ENCODE results near the gene DOCK2.
"Not testable (repeated sequence)": the region's sequence is repeated elsewhere in the genome, so short reads cannot be mapped to it uniquely, and the experiment has no call there.

DOCK2 gene

DNA sequence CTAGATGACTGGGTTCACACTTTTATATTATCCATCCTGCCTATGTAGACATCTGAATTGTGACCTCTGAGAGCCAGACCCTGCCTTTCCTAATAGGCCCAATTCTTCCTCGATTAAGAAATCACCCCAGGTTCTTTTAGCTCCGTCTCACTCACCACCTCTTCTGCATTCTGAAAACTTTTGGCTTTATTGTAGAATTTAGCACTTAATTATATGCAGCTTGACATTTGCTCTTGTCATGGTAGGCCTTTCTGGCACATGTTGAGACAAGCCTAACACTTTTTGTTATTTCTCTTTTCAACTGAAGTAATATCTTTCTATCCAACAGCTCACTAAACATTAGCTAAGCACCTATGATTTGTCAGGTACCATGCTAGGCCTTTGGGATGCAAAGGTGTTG is 180.0 kb downstream of the DOCK2 start:
- no peak for DNase-seq (ENCODE audit: low read depth)

DNA sequence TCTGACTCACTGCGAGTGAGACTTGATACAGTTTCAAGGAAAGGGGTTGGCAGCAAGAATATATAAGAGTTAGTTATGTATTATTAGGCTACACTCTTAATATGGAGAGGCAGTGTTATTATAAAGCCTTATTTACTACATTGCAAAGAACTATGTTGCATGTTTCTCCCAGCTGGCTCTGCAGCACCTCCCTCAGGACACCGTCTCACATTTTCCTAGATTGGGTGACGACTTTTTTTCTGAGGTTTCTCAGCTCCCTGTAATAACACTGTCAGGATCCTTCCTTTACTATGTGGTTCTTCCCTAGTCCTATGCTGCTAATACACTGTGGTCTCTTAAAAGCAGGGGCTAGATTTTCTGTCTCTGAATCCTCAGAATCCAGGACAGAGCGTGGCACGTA is 189.5 kb downstream of the DOCK2 start:
- DNase-seq (ENCODE audit: low read depth) = peak; percentile 18

- peak; percentile 16 for DNase-seq (ENCODE audit: low read depth)
These were observed 190.7 kb downstream of the DOCK2 start for GRCh38 chr5:169827769-169828168.

DNA sequence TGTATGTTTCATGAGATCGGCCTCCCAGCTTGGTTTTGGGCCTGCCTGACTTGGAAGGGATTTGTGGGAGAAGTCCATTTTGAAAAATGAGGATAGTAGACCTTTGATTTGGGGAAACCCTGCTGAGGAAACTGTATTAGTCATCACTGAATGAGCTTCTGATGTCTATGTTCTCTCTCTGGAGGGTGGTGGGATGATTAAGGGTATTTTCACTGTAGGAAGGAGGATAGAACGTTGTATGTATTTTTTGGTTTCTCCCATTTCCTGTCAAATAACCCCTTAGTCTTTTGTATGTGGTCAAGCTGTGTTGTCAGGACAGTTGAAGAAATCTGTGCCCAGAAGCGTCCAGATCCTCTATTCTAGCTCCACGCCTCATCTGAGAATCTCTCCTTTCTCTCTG is 191.3 kb downstream of the DOCK2 start:
- no peak for DNase-seq (ENCODE audit: low read depth)

DNA sequence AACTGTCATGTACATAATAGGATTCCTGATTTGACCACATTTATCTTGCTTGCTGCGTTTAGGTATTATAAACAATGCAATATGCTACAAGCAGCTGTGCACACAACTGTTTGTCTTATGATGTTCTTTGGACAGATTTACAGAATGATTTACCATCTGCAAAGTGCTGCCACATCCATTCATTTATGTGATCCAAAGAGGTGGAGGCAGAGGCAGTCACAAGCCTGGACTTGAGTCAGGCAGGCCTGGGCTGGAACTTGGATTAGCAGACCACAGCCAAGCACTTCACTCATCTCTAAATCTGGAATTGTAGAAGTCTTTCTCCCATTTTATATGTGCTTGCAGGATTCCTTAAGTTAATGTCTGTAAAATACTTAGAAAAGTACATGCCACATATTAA is 194.3 kb downstream of the DOCK2 start:
- DNase-seq (ENCODE audit: low read depth) = no peak

DNA sequence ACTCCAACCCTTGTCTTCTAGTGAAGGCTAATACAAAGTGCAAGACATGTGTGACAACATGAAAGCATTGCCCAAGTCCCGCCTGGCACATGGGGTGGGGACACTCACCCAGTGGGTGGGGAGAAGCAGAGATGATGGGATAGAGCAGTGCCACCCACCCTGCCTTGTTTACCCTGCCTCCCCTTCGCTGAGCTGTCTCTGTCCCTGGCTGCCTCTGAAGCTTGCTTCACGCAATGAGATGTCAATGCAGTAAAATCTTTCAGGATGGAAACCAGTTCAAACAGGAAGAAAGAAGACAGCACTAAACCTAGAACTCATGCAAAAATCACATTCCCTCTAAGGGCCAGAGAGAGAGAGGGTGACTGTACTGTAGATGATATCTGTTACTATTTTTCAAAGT is 195.2 kb downstream of the DOCK2 start:
- no peak for DNase-seq (ENCODE audit: low read depth)

GRCh38 chr5:169832845-169833244 is 195.8 kb downstream of the DOCK2 start:
- no peak for DNase-seq (ENCODE audit: low read depth)

DNA sequence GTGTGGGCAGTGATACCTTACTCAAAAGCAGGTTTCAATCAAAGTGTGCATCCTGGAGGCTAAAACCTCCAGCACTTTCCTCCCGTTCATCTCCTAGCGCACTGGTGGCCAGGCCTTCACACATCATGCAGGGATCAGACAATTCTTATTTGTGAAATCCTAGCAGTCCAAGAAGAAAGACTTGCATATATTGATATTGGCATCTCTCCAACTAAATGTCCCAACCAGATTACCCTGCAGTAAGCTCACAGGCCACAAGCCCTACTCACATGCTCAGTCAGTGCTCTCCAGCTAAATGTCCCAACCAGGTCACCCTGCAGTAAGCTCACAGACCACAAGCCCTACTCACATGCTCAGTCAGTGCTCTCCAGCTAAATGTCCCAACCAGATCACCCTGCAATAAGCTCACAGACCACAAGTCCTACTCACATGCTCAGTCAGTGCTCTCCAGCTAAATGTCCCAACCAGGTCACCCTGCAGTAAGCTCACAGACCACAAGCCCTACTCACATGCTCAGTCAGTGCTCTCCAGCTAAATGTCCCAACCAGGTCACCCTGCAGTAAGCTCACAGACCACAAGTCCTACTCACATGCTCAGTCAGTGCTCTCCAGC is 196.7 kb downstream of the DOCK2 start:
- peak; percentile 48 for DNase-seq (ENCODE audit: low read depth)

DNA sequence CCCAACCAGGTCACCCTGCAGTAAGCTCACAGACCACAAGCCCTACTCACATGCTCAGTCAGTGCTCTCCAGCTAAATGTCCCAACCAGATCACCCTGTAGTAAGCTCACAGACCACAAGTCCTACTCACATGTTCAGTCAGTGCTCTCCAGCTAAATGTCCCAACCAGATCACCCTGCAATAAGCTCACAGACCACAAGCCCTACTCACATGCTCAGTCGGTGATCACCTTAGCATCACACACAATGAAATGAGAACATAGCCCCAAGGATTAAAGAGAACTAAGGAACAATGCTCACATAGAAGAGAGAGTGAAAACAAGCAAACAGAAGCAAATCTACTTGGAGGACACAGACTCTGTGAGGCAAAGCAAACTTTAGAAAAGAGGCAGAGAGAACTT is 197.5 kb downstream of the DOCK2 start:
- not testable (repeated sequence) for DNase-seq (ENCODE audit: low read depth)

GRCh38 chr5:169836835-169837536 is 199.9 kb downstream of the DOCK2 start:
- DNase-seq (ENCODE audit: low read depth) = no peak

GRCh38 chr5:169837686-169838085 is 200.6 kb downstream of the DOCK2 start:
- peak; percentile 49 for DNase-seq (ENCODE audit: low read depth)

- no peak for DNase-seq (ENCODE audit: low read depth)
These were observed 201.6 kb downstream of the DOCK2 start for GRCh38 chr5:169838688-169839087.

- DNase-seq (ENCODE audit: low read depth) = no peak
These were observed 203.3 kb downstream of the DOCK2 start for GRCh38 chr5:169840405-169840804.

DNA sequence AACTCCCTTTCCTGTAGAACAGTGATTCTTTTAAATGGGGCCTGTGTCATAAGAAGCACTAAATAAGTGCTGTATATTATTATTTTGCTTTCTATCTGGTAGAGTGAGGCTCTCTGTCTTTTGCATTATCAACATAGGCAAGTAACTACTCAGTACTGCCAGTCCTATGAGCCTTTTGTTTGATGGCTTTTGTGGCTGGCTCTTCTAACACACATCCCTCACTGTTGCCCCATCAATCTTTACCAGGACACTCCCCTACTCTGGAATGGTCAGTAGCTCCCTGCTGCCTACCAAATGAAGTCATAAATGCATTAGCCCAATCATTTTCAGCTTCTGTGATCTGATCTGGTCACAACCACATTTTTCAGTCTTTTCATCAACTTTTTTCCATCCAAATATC is 205.6 kb downstream of the DOCK2 start:
- no peak for DNase-seq (ENCODE audit: low read depth)

- no peak for DNase-seq (ENCODE audit: low read depth)
These were observed 210.4 kb downstream of the DOCK2 start for GRCh38 chr5:169847519-169847918.

DNA sequence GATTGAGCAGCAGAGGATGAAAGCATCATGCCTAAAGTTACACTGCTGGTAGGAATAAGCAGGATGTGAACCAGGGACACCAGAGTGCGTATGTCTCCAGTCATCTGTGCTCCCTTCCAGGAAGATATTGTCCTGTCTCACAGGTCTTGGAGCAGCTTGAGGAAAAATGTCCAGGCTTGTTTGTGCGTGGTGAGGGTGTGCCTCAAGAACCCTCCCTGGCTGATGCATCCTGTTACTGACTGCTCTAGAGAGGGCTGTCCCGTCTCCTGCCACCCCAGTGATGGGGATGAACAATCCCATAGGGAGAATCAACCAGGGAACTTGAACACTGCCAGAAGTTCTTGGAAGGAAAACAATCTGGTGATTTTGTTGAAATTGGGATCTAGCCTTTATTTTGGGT is 211.2 kb downstream of the DOCK2 start:
- DNase-seq (ENCODE audit: low read depth) = no peak

DNA sequence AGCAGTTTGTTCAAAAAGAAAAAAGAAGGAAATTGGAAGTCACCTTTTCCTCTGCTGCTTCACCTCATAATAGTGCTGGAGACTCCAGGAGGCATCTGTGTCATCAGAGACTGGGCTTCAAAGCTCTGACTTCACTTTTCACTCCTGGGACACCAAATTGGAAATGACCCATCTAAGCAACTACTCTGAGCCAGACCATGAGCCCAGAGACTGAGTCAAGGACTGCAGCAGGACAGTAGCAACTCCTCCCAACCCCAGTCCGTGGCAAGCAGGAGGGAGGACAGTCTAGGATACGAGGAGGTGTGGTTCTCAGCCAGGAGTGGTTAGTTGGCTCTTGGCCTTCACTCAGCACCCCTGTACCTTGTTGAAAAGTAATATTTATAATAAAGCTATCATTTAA is 211.7 kb downstream of the DOCK2 start:
- DNase-seq (ENCODE audit: low read depth) = no peak

- DNase-seq (ENCODE audit: low read depth) = no peak
These were observed 213.3 kb downstream of the DOCK2 start for GRCh38 chr5:169850409-169850808.

DNA sequence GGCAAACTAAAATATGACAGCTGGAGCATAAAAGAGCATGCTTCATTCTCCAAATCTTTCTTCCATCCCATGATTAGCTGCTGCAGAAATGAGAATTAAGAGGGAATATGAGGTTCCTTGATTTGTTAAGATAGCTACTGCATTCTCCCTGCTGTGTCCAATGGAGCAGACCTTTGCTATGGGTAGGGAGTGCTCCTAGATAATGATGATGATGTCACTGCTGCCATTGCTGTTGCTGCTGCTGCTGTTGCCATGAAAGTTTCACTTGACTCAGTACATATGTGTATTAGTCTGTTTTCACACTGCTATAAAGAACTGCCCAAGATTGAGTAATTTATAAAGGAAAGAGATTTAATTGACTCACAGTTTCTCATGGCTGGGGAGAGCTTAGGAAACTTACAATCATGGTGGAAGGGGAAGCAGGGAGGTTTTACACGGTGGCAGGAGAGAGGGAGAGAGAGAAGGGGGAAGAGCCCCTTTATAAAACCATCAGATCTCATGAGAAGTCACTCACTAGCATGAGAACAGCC is 214.3 kb downstream of the DOCK2 start:
- no peak for DNase-seq (ENCODE audit: low read depth)

- DNase-seq (ENCODE audit: low read depth) = peak; percentile 82
These were observed 219.5 kb downstream of the DOCK2 start for GRCh38 chr5:169856571-169856970.

DNA sequence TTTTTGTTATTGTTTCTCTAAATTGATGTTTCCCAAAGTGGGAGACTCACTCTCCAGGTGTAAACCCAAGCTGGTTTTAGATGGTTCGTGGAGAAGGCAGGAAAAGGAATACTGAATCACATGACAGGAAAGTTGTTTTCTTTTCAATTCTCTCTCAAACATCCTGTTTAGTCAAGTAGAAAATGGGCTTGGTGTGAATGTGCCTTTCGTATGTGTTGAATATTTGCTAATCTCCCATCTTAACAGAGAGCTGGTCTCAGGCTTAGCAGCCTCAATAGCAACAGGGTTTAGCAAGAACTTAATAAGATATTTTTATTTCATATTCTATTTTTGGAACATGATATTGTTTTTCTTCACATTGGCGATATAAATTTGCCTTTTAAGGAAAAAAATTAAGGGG is 223.5 kb downstream of the DOCK2 start:
- DNase-seq (ENCODE audit: low read depth) = no peak

- DNase-seq (ENCODE audit: low read depth) = no peak
These were observed 224.4 kb downstream of the DOCK2 start for GRCh38 chr5:169861433-169861832.

GRCh38 chr5:169861934-169862333 is 224.9 kb downstream of the DOCK2 start:
- peak; percentile 87 for DNase-seq (ENCODE audit: low read depth)

- DNase-seq (ENCODE audit: low read depth) = no peak
These were observed 225.3 kb downstream of the DOCK2 start for GRCh38 chr5:169862391-169862811.
